Measurements from ENCODE around the gene EHD2.

The EHD2 gene

GRCh38 chr19:47691090-47691489 is 22.1 kb upstream of the EHD2 start:
- no peak for DNase-seq (ENCODE audit: low read depth in 2 of 2)

- no peak for DNase-seq (ENCODE audit: low read depth in 2 of 2)
These were observed 21.4 kb upstream of the EHD2 start for GRCh38 chr19:47691782-47692181.

GRCh38 chr19:47693489-47693888 is 19.7 kb upstream of the EHD2 start:
- DNase-seq (ENCODE audit: low read depth in 2 of 2) = no peak

- no peak for DNase-seq (ENCODE audit: low read depth in 2 of 2)
These were observed 19.3 kb upstream of the EHD2 start for GRCh38 chr19:47693903-47694302.

GRCh38 chr19:47694466-47695273 is 18.6 kb upstream of the EHD2 start:
- no peak for DNase-seq (ENCODE audit: low read depth in 2 of 2)

- DNase-seq (ENCODE audit: low read depth in 2 of 2) = no peak
These were observed 17.5 kb upstream of the EHD2 start for GRCh38 chr19:47695533-47696262.

- no peak for DNase-seq (ENCODE audit: low read depth in 2 of 2)
These were observed 16.6 kb upstream of the EHD2 start for GRCh38 chr19:47696635-47697034.

GRCh38 chr19:47697863-47698609 is 15.2 kb upstream of the EHD2 start:
- peak; percentile 27 to 36 for DNase-seq (ENCODE audit: low read depth in 2 of 2)

GRCh38 chr19:47698631-47699359 is 14.4 kb upstream of the EHD2 start:
- DNase-seq (ENCODE audit: low read depth in 2 of 2) = no peak

- peak; percentile 26 to 52 for DNase-seq (ENCODE audit: low read depth in 2 of 2)
These were observed 13.8 kb upstream of the EHD2 start for GRCh38 chr19:47699360-47699917.

GRCh38 chr19:47700934-47701716 is 12.1 kb upstream of the EHD2 start:
- no peak for DNase-seq (ENCODE audit: low read depth in 2 of 2)

- no peak for DNase-seq (ENCODE audit: low read depth in 2 of 2)
These were observed 11.3 kb upstream of the EHD2 start for GRCh38 chr19:47701717-47702552.

GRCh38 chr19:47702671-47703070 is 10.6 kb upstream of the EHD2 start:
- no peak for DNase-seq (ENCODE audit: low read depth in 2 of 2)

GRCh38 chr19:47703301-47703700 is 9.9 kb upstream of the EHD2 start:
- DNase-seq (ENCODE audit: low read depth in 2 of 2) = no peak

- no peak for DNase-seq (ENCODE audit: low read depth in 2 of 2)
These were observed 9.2 kb upstream of the EHD2 start for GRCh38 chr19:47704024-47704423.

GRCh38 chr19:47704656-47705055 is 8.6 kb upstream of the EHD2 start:
- DNase-seq (ENCODE audit: low read depth in 2 of 2) = no peak

GRCh38 chr19:47707135-47707925 is 5.9 kb upstream of the EHD2 start:
- peak; percentile 61 to 77 for DNase-seq (ENCODE audit: low read depth in 2 of 2)

- DNase-seq (ENCODE audit: low read depth in 2 of 2) = no peak
These were observed 1.5 kb upstream of the EHD2 start for GRCh38 chr19:47711652-47712242.

- DNase-seq (ENCODE audit: low read depth in 2 of 2) = no peak
These were observed 1.1 kb downstream of the EHD2 start for GRCh38 chr19:47714339-47714738.
